Activated CD4-positive, alpha-beta T cell treated with anti-CD3 and anti-CD28 coated beads, Interleukin-2, amount 10 ng/mL, durations not matched to agents 7 days and 5 days (primary cell): ENCODE data around the gene SPACA4. TPM values are rescaled to one million over a fixed set of nuclear protein-coding genes. Genes with fewer than 3 reads are reported as not detected.

Experiments
- CTCF ChIA-PET: fragments of 350-600 bp; sonication (Branson Sonifier 250); formaldehyde crosslinking; loops from one replicate; lab custom pipeline; 2021; ENCODE audit warnings: antibody characterized with exemption; lab: Charles Lee
- POLR2A ChIA-PET: fragments of 350-600 bp; sonication (Branson Sonifier 250); formaldehyde crosslinking; loops from one replicate; lab custom pipeline; 2021; ENCODE audit warnings: antibody characterized with exemption; lab: Charles Lee
- DNase-seq: peaks from one replicate; pipeline ENCODE4 v3.0.0-alpha.2; 2020
- H3K27ac Mint-ChIP-seq: one replicate; pipeline ENCODE4 v1.8.0; 2021; ENCODE audit warnings: mild to moderate bottlenecking, moderate library complexity, mixed read lengths
- H3K27me3 Mint-ChIP-seq: one replicate; pipeline ENCODE4 v1.8.0; 2021; ENCODE audit warnings: mixed read lengths
- H3K36me3 Mint-ChIP-seq: one replicate; pipeline ENCODE4 v1.8.0; 2021; ENCODE audit warnings: low read depth, mixed read lengths
- H3K4me1 Mint-ChIP-seq: one replicate; pipeline ENCODE4 v1.8.0; 2021; ENCODE audit warnings: mixed read lengths
- H3K4me3 Mint-ChIP-seq: one replicate; pipeline ENCODE4 v1.8.0; 2021; ENCODE audit warnings: mild to moderate bottlenecking, moderate library complexity, mixed read lengths
- H3K9me3 Mint-ChIP-seq: one replicate; pipeline ENCODE4 v1.8.0; 2021; ENCODE audit warnings: mixed read lengths
- total RNA-seq, 2 experiments: library from RNA; stranded (reverse); gene quantifications; one replicate each; pipeline ENCODE4 v1.2.3, GENCODE V29; 2021

The SPACA4 gene
- total RNA-seq, 2 experiments from 2014 or later, result not detected

GRCh38 chr19:48616491-48617056, 10.0 kb downstream of the SPACA4 start:
- Mint-ChIP-seq H3K4me1 (peaks cover 34% of the 10 kb centered on the region), H3K36me3 (peaks cover 42% of the 10 kb centered on the region)
- POLR2A ChIA-PET, result no interaction called here

GRCh38 chr19:48617146-48617937, 10.8 kb downstream of the SPACA4 start:
- peaks cover 44% of the 10 kb centered on the region for H3K36me3 Mint-ChIP-seq
- peaks cover 38% of the 10 kb centered on the region for H3K4me1 Mint-ChIP-seq
- ChIA-PET POLR2A (no interaction called here), CTCF (interaction anchor here (0.9 to 2.5 kb wide), 6 partner anchors 9 to 294 kb away, joined by 3 to 14 read pairs (median 5); no protein-coding TSS in a partner anchor)
- no peak for DNase-seq
- H3K4me3 Mint-ChIP-seq, result peak overlapping the region; percentile 98
- H3K27ac Mint-ChIP-seq, result peak overlapping the region; percentile 99
- no peaks in the 10 kb centered on the region for H3K9me3 Mint-ChIP-seq
- H3K27me3 Mint-ChIP-seq, result no peaks in the 10 kb centered on the region

More at GRCh38 chr19:48616491-48617056, 10.0 kb downstream of the SPACA4 start:
- Mint-ChIP-seq H3K27ac (peak overlapping the region; percentile 36), H3K27me3 (no peaks in the 10 kb centered on the region), H3K4me3 (peak overlapping the region; percentile 98), H3K9me3 (no peaks in the 10 kb centered on the region)
- DNase-seq, result no peak
- CTCF ChIA-PET, result interaction anchor here (0.6 to 2.5 kb wide), 5 partner anchors 8 to 111 kb away, joined by 3 to 14 read pairs (median 5); no protein-coding TSS in a partner anchor

- Mint-ChIP-seq H3K9me3 (no peaks in the 10 kb centered on the region), H3K4me1 (peaks cover 42% of the 10 kb centered on the region), H3K4me3 (peak overlapping the region; percentile 98), H3K27ac (peak overlapping the region; percentile 99), H3K27me3 (no peaks in the 10 kb centered on the region), H3K36me3 (peaks cover 48% of the 10 kb centered on the region)
- DNase-seq, result peak; percentile 44
- POLR2A ChIA-PET, result interaction anchor here (1.0 kb wide), 1 partner anchor 105 kb away, joined by 3 read pairs; no protein-coding TSS in a partner anchor
- CTCF ChIA-PET, result interaction anchor here (1.0 to 2.5 kb wide), 5 partner anchors 9 to 293 kb away, joined by 3 to 8 read pairs (median 8); no protein-coding TSS in a partner anchor
Observed at GRCh38 chr19:48618278-48618915, 11.9 kb downstream of the SPACA4 start.

GRCh38 chr19:48618916-48619691, 12.6 kb downstream of the SPACA4 start, which contains the start of the genes RPL18 and SPHK2:
TSS of gene RPL18 (minus strand) at chr19:48619178. CDS start at chr19:48619143, 35 bp downstream.
TSS of gene SPHK2 (plus strand) at chr19:48619506. CDS start at chr19:48620515, 1,009 bp downstream.
- peaks cover 49% of the 10 kb centered on the region for H3K4me1 Mint-ChIP-seq
- H3K9me3 Mint-ChIP-seq, result no peaks in the 10 kb centered on the region
- H3K27ac Mint-ChIP-seq, result peak within 1 kb of the TSS; percentile 99

GRCh38 chr19:48619692-48620585, 13.4 kb downstream of the SPACA4 start:
- H3K4me3 Mint-ChIP-seq, result peak overlapping the region; percentile 98
- H3K4me1 Mint-ChIP-seq, result peaks cover 57% of the 10 kb centered on the region
- DNase-seq, result no peak
- no peaks in the 10 kb centered on the region for H3K27me3 Mint-ChIP-seq
- ChIA-PET POLR2A (interaction anchor here (0.8 to 1.0 kb wide), 3 partner anchors 11 to 127 kb away, joined by 3 to 4 read pairs (median 4); no protein-coding TSS in a partner anchor), CTCF (interaction anchor here (0.6 to 1.8 kb wide), 6 partner anchors 10 to 467 kb away, joined by 3 to 8 read pairs (median 4); no protein-coding TSS in a partner anchor)
- peak overlapping the region; percentile 99 for H3K27ac Mint-ChIP-seq
- no peaks in the 10 kb centered on the region for H3K9me3 Mint-ChIP-seq
- peaks cover 51% of the 10 kb centered on the region for H3K36me3 Mint-ChIP-seq

More at GRCh38 chr19:48618916-48619691, 12.6 kb downstream of the SPACA4 start, which contains the start of the genes RPL18 and SPHK2:
- Mint-ChIP-seq H3K4me3 (peak within 1 kb of the TSS; percentile 98), H3K36me3 (peaks cover 54% of the 10 kb centered on the region), H3K27me3 (no peaks in the 10 kb centered on the region)
- peak; percentile 97 for DNase-seq
- ChIA-PET POLR2A (interaction anchor here (0.8 to 1.0 kb wide), 4 partner anchors 10 to 126 kb away, joined by 3 to 4 read pairs (median 4); no protein-coding TSS in a partner anchor), CTCF (interaction anchor here (1.0 to 1.2 kb wide), 4 partner anchors 10 to 285 kb away, joined by 4 to 8 read pairs (median 6); no protein-coding TSS in a partner anchor)

GRCh38 chr19:48623556-48624066, 17.1 kb downstream of the SPACA4 start:
- H3K9me3 Mint-ChIP-seq, result no peaks in the 10 kb centered on the region
- H3K36me3 Mint-ChIP-seq, result peaks cover 22% of the 10 kb centered on the region
- ChIA-PET CTCF (interaction anchor here (1.0 to 2.4 kb wide), 4 partner anchors 10 to 35 kb away, joined by 3 to 8 read pairs (median 4); partner anchors contain the start of gene CA11), POLR2A (no interaction called here)
- peak overlapping the region; percentile 92 for H3K27ac Mint-ChIP-seq
- H3K4me3 Mint-ChIP-seq, result peak overlapping the region; percentile 71
- H3K27me3 Mint-ChIP-seq, result no peaks in the 10 kb centered on the region
- no peak for DNase-seq
- H3K4me1 Mint-ChIP-seq, result peaks cover 48% of the 10 kb centered on the region

- Mint-ChIP-seq H3K4me1 (peaks cover 49% of the 10 kb centered on the region), H3K27ac (peak overlapping the region; percentile 92), H3K9me3 (no peaks in the 10 kb centered on the region), H3K36me3 (peaks cover 21% of the 10 kb centered on the region), H3K27me3 (no peaks in the 10 kb centered on the region), H3K4me3 (peak overlapping the region; percentile 71)
- DNase-seq, result peak; percentile 98
- ChIA-PET CTCF (interaction anchor here (1.0 to 2.4 kb wide), 4 partner anchors 10 to 35 kb away, joined by 3 to 8 read pairs (median 4); partner anchors contain the start of gene CA11), POLR2A (no interaction called here)
Observed at GRCh38 chr19:48624067-48624594, 17.6 kb downstream of the SPACA4 start.

- Mint-ChIP-seq H3K27ac (peak overlapping the region; percentile 92), H3K27me3 (no peaks in the 10 kb centered on the region), H3K4me1 (peaks cover 46% of the 10 kb centered on the region), H3K36me3 (peaks cover 19% of the 10 kb centered on the region), H3K4me3 (peak overlapping the region; percentile 71), H3K9me3 (no peaks in the 10 kb centered on the region)
- ChIA-PET CTCF (interaction anchor here (2.4 kb wide), 1 partner anchor 9 kb away, joined by 8 read pairs; no protein-coding TSS in a partner anchor), POLR2A (no interaction called here)
- no peak for DNase-seq
Observed at GRCh38 chr19:48624791-48625723, 18.5 kb downstream of the SPACA4 start.

GRCh38 chr19:48625891-48626327, 19.4 kb downstream of the SPACA4 start:
- no peaks in the 10 kb centered on the region for H3K9me3 Mint-ChIP-seq
- peaks cover 50% of the 10 kb centered on the region for H3K4me1 Mint-ChIP-seq
- POLR2A ChIA-PET, result no interaction called here
- no peaks in the 10 kb centered on the region for H3K27me3 Mint-ChIP-seq
- H3K27ac Mint-ChIP-seq, result no peak overlapping the region
- DNase-seq, result no peak
- H3K4me3 Mint-ChIP-seq, result no peak overlapping the region
- H3K36me3 Mint-ChIP-seq, result peaks cover 22% of the 10 kb centered on the region
- CTCF ChIA-PET, result no interaction called here
